ENCODE data around the gene SEMA5B. TPM values are rescaled to one million over a fixed set of nuclear protein-coding genes. Genes with fewer than 3 reads are reported as not detected.

SEMA5B gene
- total RNA-seq, 4 donors from 2014 or later: 0.29 to 25.4 (median 4.5) TPM; not detected in 1

DNA sequence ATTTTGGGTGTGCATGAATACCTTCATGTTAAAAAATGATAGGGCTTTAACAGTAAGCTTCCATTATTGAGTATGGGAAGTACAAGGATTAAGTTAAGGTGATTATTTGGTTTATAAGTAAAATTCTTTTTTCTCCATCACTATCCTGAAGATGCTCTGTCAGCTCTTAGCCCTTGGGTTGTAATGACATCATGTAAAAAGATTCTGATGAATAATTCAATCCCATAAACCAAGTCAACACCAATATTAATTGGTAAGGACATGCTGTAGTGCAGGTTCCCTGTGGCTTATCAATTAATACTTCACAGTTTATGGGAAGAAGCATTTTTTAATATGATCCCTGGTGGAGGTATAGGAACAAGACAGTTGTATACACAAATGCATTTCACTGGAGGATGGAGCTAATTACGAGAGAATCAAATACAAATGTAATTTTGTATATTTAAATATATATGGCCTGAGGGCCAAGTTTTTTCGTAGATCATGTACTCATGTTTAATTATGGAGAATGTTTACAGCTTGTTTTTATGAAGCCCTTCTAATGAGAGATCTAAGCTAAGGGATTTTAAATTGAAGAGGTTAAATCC lies 145.1 kb downstream of the SEMA5B start:
- no peak for DNase-seq
- intact Hi-C loops (cut with DNase I; ENCODE audit: low total_unique reads): no loop called here
- TF ChIP-seq POLR2A (IDR thresholded peaks at IDR 0.05): no peak
- TF ChIP-seq, protein P1, sequence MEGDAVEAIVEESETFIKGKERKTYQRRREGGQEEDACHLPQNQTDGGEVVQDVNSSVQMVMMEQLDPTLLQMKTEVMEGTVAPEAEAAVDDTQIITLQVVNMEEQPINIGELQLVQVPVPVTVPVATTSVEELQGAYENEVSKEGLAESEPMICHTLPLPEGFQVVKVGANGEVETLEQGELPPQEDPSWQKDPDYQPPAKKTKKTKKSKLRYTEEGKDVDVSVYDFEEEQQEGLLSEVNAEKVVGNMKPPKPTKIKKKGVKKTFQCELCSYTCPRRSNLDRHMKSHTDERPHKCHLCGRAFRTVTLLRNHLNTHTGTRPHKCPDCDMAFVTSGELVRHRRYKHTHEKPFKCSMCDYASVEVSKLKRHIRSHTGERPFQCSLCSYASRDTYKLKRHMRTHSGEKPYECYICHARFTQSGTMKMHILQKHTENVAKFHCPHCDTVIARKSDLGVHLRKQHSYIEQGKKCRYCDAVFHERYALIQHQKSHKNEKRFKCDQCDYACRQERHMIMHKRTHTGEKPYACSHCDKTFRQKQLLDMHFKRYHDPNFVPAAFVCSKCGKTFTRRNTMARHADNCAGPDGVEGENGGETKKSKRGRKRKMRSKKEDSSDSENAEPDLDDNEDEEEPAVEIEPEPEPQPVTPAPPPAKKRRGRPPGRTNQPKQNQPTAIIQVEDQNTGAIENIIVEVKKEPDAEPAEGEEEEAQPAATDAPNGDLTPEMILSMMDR (IDR thresholded peaks at IDR 0.05): no peak
- Histone ChIP-seq H3K36me3 (no peaks in the 10 kb centered on the region), H3K4me1 (no peaks in the 10 kb centered on the region), H3K27me3 (no peaks in the 10 kb centered on the region), H3K27ac (no peak overlapping the region), H3K9me3 (no peaks in the 10 kb centered on the region), H3K4me3 (no peak overlapping the region)

DNA sequence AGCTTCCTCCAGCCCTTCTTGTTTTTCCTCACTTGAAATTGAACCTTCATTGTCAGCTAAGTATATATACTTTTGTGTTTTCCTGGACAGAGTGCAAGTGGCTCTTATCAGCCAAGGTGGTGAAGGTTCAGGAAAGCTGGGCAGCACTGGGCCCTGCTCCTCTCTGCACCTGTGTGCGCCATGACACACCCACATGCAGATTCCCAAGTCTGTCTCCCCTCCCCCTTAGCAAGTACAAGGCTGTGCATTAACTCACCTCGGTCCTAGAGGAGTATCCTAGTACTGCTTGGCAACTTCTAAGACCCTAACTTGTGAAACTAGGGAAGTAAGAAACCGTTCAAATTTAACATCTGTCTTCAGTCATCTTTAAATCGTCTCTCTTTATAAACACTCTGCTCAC lies 146.9 kb downstream of the SEMA5B start:
- Histone ChIP-seq H3K27me3 (no peaks in the 10 kb centered on the region), H3K4me1 (no peaks in the 10 kb centered on the region), H3K4me3 (no peak overlapping the region), H3K9me3 (no peaks in the 10 kb centered on the region), H3K27ac (no peak overlapping the region), H3K36me3 (no peaks in the 10 kb centered on the region)
- no peak for DNase-seq
- TF ChIP-seq, protein P1 (IDR thresholded peaks at IDR 0.05): no peak
- TF ChIP-seq POLR2A (IDR thresholded peaks at IDR 0.05): no peak
- intact Hi-C loops (cut with DNase I; ENCODE audit: low total_unique reads): no loop called here

DNA sequence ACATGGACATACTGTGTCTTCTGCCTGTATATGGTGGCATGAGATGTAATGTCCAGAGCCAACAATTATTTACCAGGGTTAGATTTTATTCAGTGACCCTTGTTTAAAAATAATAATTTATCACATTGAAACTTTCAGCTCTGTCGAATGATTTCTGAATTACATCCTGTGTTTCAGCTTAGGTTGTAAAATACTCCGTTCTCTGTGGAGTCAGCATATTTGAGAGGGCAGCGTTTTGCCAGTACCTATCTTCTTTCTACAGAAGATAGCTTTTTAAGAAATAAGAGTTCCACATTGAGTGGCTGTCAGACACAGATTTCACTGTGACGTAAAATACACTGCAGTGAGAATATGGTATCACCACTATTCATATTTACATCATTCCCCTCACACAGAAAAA lies 147.4 kb downstream of the SEMA5B start:
- DNase-seq: no peak
- no peak for TF ChIP-seq POLR2A (IDR thresholded peaks at IDR 0.05)
- TF ChIP-seq, protein P1 (IDR thresholded peaks at IDR 0.05): no peak
- Histone ChIP-seq H3K36me3 (no peaks in the 10 kb centered on the region), H3K4me1 (no peaks in the 10 kb centered on the region), H3K9me3 (no peaks in the 10 kb centered on the region), H3K4me3 (no peak overlapping the region), H3K27ac (no peak overlapping the region), H3K27me3 (no peaks in the 10 kb centered on the region)
- intact Hi-C loops (cut with DNase I; ENCODE audit: low total_unique reads): no loop called here

DNA sequence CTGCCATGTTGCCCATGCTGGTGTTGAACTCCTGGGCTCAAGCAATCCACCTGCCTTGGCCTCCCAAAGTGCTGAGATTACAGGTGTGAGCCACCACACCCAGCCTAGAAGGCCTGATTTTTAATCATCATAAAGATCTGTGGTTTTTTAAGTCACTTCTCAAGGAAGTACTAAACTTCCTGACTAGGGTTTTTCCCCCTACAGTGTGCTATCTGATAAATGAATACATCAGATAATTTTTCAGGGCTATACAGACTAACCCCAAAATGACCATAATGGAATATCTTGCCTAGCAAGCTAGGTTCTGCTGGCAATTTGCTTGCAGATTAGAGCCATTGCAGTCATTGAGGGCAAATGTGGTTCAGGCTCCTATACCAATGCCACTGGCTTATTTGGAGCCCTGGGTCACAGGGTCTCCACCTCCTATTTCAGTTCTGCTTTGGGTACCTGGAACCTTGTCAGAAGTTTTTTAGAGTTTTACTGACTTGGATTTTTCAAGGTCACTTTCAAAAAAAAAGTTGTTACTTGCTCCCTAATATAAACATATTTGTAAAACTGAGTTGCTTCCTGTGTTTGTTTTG lies 151.9 kb downstream of the SEMA5B start:
- Histone ChIP-seq H3K9me3 (no peaks in the 10 kb centered on the region), H3K4me3 (no peak overlapping the region), H3K27ac (no peak overlapping the region), H3K27me3 (no peaks in the 10 kb centered on the region), H3K4me1 (no peaks in the 10 kb centered on the region), H3K36me3 (no peaks in the 10 kb centered on the region)
- intact Hi-C loops (cut with DNase I; ENCODE audit: low total_unique reads): no loop called here
- no peak for DNase-seq
- no peak for TF ChIP-seq POLR2A (IDR thresholded peaks at IDR 0.05)
- TF ChIP-seq, protein P1 (IDR thresholded peaks at IDR 0.05): no peak

DNA sequence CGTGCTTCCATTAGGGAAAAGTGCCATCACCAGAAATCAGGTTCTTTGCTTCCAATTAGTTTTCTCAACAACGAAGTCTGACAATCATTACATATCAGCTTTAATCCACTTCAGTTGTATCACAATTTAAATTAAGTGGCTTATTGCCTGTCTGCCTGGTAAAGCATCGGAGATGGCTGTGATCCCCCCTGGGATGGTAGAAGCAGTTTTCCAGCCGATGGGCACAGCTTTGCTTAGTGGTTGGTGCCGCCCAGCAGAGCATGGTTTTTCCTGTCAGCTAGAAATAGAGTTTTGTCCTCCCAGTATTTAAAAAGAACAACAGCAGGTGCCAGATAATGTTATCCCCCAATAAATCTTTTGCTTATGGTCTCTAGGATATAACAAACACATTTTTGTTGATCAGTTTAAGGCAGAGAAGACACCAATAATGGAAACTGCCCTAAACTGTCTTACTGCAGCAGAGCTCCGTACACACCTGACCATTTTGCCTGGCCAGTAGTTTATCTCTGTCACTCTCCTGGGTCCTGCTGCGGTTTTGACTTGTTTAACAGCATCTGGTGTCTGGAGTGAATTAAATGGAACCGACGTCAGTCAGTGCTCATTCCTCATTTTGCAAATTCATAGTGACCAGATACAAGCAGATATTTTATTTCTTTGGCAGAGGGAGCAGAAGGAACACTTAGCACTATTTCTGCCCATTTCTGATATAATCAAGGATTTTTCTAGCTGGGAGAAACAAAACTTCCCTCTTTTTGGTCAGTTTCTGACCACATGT lies 153.6 kb downstream of the SEMA5B start:
- Histone ChIP-seq H3K27ac (no peak overlapping the region), H3K4me3 (no peak overlapping the region), H3K36me3 (no peaks in the 10 kb centered on the region), H3K4me1 (no peaks in the 10 kb centered on the region), H3K9me3 (no peaks in the 10 kb centered on the region), H3K27me3 (no peaks in the 10 kb centered on the region)
- TF ChIP-seq, protein P1 (IDR thresholded peaks at IDR 0.05): no peak
- no peak for TF ChIP-seq POLR2A (IDR thresholded peaks at IDR 0.05)
- intact Hi-C loops (cut with DNase I; ENCODE audit: low total_unique reads): no loop called here
- DNase-seq: no peak

Measured in uterus (tissue), 4 donors.